LNCAP (cell line): ENCODE measurements around the gene PDE6A.

Experiments used
- CTCF ChIP-seq: fragments of 450-650 bp; IDR thresholded peaks from 2 replicates; pipeline ENCODE4 v1.5.1; 2017; ENCODE audit warnings: mild to moderate bottlenecking

PDE6A gene

DNA sequence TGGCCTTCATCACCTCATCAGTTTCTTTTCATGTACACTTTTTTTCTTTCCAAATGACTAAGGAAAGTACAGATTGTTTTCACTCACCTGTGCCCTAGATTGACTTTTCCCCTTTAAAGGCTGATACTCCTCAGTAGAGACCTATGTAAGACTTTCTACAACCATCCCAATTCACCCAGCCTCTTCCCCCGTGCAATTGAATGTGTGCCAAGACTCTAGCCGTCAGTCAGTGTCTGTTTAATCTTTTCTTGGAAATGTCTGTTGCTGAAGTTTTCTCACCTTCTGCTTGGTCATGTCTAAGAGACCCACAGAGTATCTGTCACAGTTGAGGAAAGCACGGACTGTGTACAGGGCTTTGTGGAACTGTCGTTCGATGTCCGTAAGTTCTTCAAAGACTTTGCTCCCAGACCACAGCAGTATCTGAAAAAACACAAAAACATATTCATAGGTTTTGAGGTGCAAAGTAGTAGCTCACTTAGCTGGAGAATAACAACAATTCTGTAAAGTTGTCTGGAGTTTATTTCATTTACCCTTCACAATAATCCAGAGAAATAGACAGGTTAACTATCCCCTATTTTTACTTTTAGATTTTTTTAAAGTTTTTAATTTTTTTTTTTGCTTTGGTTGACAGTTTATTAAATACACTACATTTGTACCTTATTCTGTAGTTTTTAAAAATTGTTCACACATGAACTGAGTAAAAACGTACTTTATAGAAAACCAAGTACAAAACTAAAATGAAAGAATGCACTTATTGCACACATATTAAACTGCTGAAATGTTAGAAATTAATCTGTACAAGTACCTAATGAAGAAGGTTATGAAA is 13.6 kb downstream of the PDE6A start:
- no peak for TF ChIP-seq CTCF

DNA sequence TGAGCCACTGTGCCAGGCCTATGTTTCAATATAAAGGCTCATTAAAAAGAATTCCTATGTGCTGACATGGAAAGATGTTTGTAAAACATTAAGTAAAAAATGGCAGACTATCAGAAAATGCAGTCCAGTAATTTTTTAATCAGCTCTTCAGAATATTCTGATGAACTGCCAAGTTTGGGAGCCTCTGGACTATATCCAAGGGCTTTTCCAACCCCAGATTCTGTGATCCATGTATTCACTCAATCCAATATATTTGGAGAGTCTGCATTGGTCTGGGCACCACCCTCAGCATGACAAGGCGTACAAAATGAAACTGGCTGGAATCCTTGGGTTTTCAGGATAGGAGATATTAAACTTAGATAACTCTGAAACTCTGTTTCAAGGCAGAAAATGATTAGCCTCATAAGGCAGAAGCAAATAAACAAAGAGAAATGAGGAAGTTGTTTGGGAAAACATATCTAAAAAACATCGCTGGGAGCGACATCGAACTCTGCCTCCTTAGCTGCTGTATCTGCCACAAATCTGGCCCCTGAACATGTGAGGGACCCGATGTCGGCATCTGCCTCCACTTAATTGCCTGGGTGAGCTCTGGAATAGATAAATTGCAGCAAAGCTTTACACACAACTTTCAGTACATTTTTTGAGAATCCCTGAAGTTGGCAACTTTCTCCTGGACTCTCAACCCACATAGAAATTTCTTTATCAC is 14.4 kb downstream of the PDE6A start:
- TF ChIP-seq CTCF: no peak

GRCh38 chr5:149924486-149924885 is 20.1 kb downstream of the PDE6A start:
- no peak for TF ChIP-seq CTCF

GRCh38 chr5:149922950-149923349 is 21.6 kb downstream of the PDE6A start:
- TF ChIP-seq CTCF: no peak

DNA sequence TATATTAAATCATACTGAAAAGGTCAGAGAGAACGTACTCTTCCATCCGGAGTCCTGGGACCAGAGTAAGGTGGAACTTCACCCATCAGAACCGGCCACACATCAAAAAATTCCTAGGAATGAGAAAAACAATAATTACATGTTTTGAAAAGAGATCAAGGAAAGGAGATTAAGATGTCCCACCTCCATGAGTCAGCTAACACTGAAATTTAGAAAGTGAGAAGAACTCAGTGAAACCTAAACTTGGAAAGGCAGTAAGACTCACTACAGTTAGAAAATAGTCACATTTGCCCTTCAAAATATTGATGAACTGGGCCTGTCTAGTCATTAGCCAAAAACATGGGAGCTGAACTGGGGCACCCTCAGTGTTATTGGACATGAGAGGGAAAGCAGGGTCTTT is 23.0 kb downstream of the PDE6A start:
- TF ChIP-seq CTCF: no peak

- no peak for TF ChIP-seq CTCF
Observed at GRCh38 chr5:149917073-149917676, 27.4 kb downstream of the PDE6A start.

DNA sequence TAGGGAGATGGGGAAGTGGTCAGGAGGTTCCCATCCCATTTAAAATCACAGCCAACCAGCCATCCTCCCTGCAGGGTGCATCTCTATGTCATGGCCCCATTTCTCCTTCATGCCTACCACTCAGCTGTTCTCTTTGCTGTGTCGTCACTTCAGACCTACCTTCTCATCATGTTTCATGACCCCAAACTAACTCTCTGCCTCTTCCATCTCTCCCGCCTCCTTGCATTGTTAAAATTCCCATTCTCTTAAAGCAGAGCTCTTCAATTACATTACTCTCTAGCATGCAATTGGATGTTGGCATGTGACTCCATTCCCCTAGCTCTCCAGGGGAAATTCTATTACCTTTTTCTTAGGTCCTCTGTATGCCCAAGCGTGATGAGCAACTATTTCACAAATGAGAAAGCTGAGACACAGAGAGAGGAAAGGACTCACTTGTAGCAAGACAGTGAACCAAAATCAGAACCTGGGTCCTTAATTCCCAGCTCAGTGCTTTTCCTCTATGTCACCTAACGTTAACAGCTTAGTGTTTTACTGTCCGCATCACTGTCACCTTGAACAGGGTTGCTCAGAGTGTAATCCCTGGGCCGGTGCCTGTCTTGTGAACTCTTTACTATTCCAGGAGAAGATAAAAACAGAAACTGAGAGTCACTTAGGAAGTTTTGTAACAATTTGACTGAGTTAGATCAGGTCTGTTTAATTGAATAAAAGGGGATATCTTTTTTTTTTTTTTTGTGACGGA is 28.1 kb downstream of the PDE6A start:
- no peak for TF ChIP-seq CTCF
